Karpas-422 (cell line): ENCODE measurements around the gene LTN1. TPM values are rescaled to one million over a fixed set of nuclear protein-coding genes. Genes with fewer than 3 reads are reported as not detected.

Source experiments
- DNase-seq: peaks from one replicate; pipeline ENCODE4 v3.0.0-alpha.2; 2015
- H2AFZ ChIP-seq: fragments of 200-600 bp; sonication (generic); 2 replicates; pipeline ENCODE4 v1.6.1; 2014; ENCODE audit warnings: antibody characterized with exemption, low read length, mixed read lengths
- H3K27ac ChIP-seq: fragments of 200-600 bp; sonication (generic); 2 replicates; pipeline ENCODE4 v1.5.1; 2014; ENCODE audit warnings: mild to moderate bottlenecking, low read length, moderate library complexity
- H3K27me3 ChIP-seq: fragments of 200-600 bp; sonication (generic); 2 replicates; pipeline ENCODE4 v1.6.1; 2014; ENCODE audit warnings: low read length, mixed read lengths
- H3K36me3 ChIP-seq: fragments of 200-600 bp; sonication (generic); 2 replicates; pipeline ENCODE4 v1.6.1; 2014; ENCODE audit warnings: low read length, mixed read lengths; ENCODE audit not compliant: insufficient read depth
- H3K4me1 ChIP-seq: fragments of 200-600 bp; sonication (generic); 2 replicates; pipeline ENCODE4 v1.6.1; 2014; ENCODE audit warnings: mild to moderate bottlenecking, low read length, mixed read lengths
- H3K4me2 ChIP-seq: fragments of 200-600 bp; sonication (generic); 2 replicates; pipeline ENCODE4 v1.6.1; 2014; ENCODE audit warnings: low read length, low read depth, mild to moderate bottlenecking; ENCODE audit not compliant: poor library complexity, severe bottlenecking
- H3K4me3 ChIP-seq: fragments of 200-600 bp; sonication (generic); 2 replicates; pipeline ENCODE4 v1.5.1; 2014; ENCODE audit warnings: mild to moderate bottlenecking, antibody characterized with exemption, low read length, mixed read lengths
- H3K79me2 ChIP-seq: fragments of 200-600 bp; sonication (generic); 2 replicates; pipeline ENCODE4 v1.6.1; 2014; ENCODE audit warnings: mild to moderate bottlenecking, low read length, mixed read lengths
- H3K9ac ChIP-seq: fragments of 200-600 bp; sonication (generic); 2 replicates; pipeline ENCODE4 v1.6.0; 2014; ENCODE audit warnings: low read length
- H3K9me2 ChIP-seq: fragments of 200-600 bp; sonication (generic), shearing (Covaris generic); replicated peaks from 2 replicates; pipeline ENCODE4 v1.6.0; 2014; ENCODE audit warnings: mild to moderate bottlenecking, low read length, moderate library complexity; ENCODE audit not compliant: insufficient read depth
- H3K9me3 ChIP-seq: fragments of 300-700, 200-600 bp; sonication (generic); 2 replicates; pipeline ENCODE4 v1.6.1; 2014; ENCODE audit warnings: low read length, mixed read lengths
- H4K20me1 ChIP-seq: fragments of 200-600 bp; sonication (generic); 2 replicates; pipeline ENCODE4 v1.6.1; 2014; ENCODE audit warnings: mild to moderate bottlenecking, antibody characterized with exemption, low read length, low read depth; ENCODE audit not compliant: insufficient read depth
- total RNA-seq: library from RNA; depleted of rRNA; stranded (reverse); fragments of >200 nt; shearing (Covaris generic); gene quantifications from 2 replicates; pipeline ENCODE4 v1.2.3, GENCODE V29; 2014; ENCODE audit warnings: low replicate concordance

The LTN1 gene
- total RNA-seq, 1 experiment from 2014 or later = 48.9 TPM

- H3K36me3 ChIP-seq = no peaks in the 10 kb centered on the region
- no peaks in the 10 kb centered on the region for H3K27me3 ChIP-seq
- H4K20me1 ChIP-seq = no peaks in the 10 kb centered on the region
- no peak for DNase-seq
- H3K9me2 ChIP-seq = 0 out of 2 replicates have a peak, but pooled peaks cover 3% of the 10 kb centered on the region
- no peaks in the 10 kb centered on the region for H3K4me1 ChIP-seq
- no peak overlapping the region for H3K4me2 ChIP-seq
- H3K4me3 ChIP-seq = no peak overlapping the region
- H3K9me3 ChIP-seq = no peaks in the 10 kb centered on the region
- H3K27ac ChIP-seq = no peak overlapping the region
- H3K79me2 ChIP-seq = no peaks in the 10 kb centered on the region
- no peak overlapping the region for H2AFZ ChIP-seq
- no peak overlapping the region for H3K9ac ChIP-seq
Measured at GRCh38 chr21:28900481-28900880, 92.2 kb downstream of the LTN1 start.

GRCh38 chr21:28899744-28900143 lies 92.9 kb downstream of the LTN1 start:
- Histone ChIP-seq H3K9me2 (0 out of 2 replicates have a peak, but pooled peaks cover 3% of the 10 kb centered on the region), H3K4me1 (no peaks in the 10 kb centered on the region), H3K36me3 (no peaks in the 10 kb centered on the region), H3K4me3 (no peak overlapping the region), H2AFZ (no peak overlapping the region), H3K79me2 (no peaks in the 10 kb centered on the region), H3K9me3 (no peaks in the 10 kb centered on the region), H3K4me2 (no peak overlapping the region), H3K27ac (no peak overlapping the region), H3K27me3 (no peaks in the 10 kb centered on the region), H3K9ac (no peak overlapping the region), H4K20me1 (no peaks in the 10 kb centered on the region)
- no peak for DNase-seq

DNA sequence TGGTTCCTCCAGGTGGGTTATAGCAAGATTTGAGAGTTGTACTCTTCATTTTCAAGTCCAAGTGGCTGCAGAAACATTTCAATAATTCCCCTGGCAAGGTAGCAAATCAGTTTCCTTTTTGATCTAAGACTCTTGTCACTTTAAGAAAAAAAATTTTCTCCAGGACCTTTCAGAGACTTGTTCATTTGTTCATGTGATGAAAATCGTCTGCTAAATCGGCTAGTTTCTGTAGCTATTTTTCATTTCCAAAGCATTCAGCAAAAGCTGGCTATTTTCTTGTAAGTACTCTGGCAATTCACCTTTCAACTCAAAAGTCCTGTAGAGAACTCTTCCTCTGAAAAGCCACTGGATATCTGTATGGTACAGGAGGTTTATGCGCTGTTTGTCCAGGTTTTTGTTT lies 93.5 kb downstream of the LTN1 start:
- Histone ChIP-seq H2AFZ (no peak overlapping the region), H3K36me3 (no peaks in the 10 kb centered on the region), H3K9me2 (0 out of 2 replicates have a peak, but pooled peaks cover 3% of the 10 kb centered on the region), H3K27ac (no peak overlapping the region), H3K9ac (no peak overlapping the region), H3K79me2 (no peaks in the 10 kb centered on the region), H3K4me2 (no peak overlapping the region), H3K4me1 (no peaks in the 10 kb centered on the region), H3K4me3 (no peak overlapping the region), H4K20me1 (no peaks in the 10 kb centered on the region), H3K27me3 (no peaks in the 10 kb centered on the region), H3K9me3 (no peaks in the 10 kb centered on the region)
- no peak for DNase-seq

- no peak for DNase-seq
- Histone ChIP-seq H4K20me1 (no peaks in the 10 kb centered on the region), H3K27me3 (no peaks in the 10 kb centered on the region), H3K36me3 (no peaks in the 10 kb centered on the region), H3K79me2 (no peaks in the 10 kb centered on the region), H3K9me3 (no peaks in the 10 kb centered on the region), H3K9me2 (no peaks in the 10 kb centered on the region), H2AFZ (no peak overlapping the region), H3K27ac (no peak overlapping the region), H3K4me1 (no peaks in the 10 kb centered on the region), H3K4me3 (no peak overlapping the region), H3K4me2 (no peak overlapping the region), H3K9ac (no peak overlapping the region)
Measured at GRCh38 chr21:28893687-28894086, 99.0 kb downstream of the LTN1 start.

GRCh38 chr21:28892199-28893111 lies 100.2 kb downstream of the LTN1 start:
- H2AFZ ChIP-seq = no peak overlapping the region
- no peak for DNase-seq
- H3K36me3 ChIP-seq = no peaks in the 10 kb centered on the region

DNA sequence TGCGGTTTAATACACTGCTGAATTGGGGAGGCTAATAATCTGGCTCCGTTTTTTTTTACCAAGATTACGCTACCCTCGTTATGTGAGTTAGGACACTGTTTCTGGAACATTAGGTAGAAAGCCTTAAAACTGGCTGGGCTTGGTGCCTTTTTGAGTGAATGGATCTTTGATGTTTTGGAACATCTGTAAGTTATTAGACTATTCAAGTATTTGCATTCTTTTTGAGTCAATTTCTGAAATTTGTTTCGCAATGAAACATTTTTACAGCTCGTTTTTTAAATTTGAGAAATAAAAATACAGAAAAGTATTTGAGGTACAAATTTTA lies 106.9 kb downstream of the LTN1 start:
- no peak overlapping the region; the same call in 1 of the 2 replicates for H3K4me3 ChIP-seq
- H3K27ac ChIP-seq = no peak overlapping the region
- no peaks in the 10 kb centered on the region for H3K27me3 ChIP-seq
- H3K4me1 ChIP-seq = peaks cover 19% of the 10 kb centered on the region
- H3K9me3 ChIP-seq = no peaks in the 10 kb centered on the region
- no peaks in the 10 kb centered on the region for H3K9me2 ChIP-seq
- no peak overlapping the region for H3K9ac ChIP-seq
- H3K36me3 ChIP-seq = peaks cover 12% of the 10 kb centered on the region
- H3K4me2 ChIP-seq = peak overlapping the region; percentile 87
- no peaks in the 10 kb centered on the region for H3K79me2 ChIP-seq
- no peak for DNase-seq
- H2AFZ ChIP-seq = peak overlapping the region; percentile 87
- no peaks in the 10 kb centered on the region for H4K20me1 ChIP-seq

More at GRCh38 chr21:28892199-28893111, 100.2 kb downstream of the LTN1 start:
- Histone ChIP-seq H3K9me2 (no peaks in the 10 kb centered on the region), H3K79me2 (no peaks in the 10 kb centered on the region), H3K4me3 (no peak overlapping the region), H3K9me3 (no peaks in the 10 kb centered on the region), H4K20me1 (no peaks in the 10 kb centered on the region), H3K27me3 (no peaks in the 10 kb centered on the region), H3K4me2 (no peak overlapping the region), H3K27ac (no peak overlapping the region), H3K4me1 (no peaks in the 10 kb centered on the region), H3K9ac (no peak overlapping the region)

GRCh38 chr21:28884976-28885852 lies 107.5 kb downstream of the LTN1 start:
- Histone ChIP-seq H3K4me3 (peak overlapping the region; percentile 62), H3K36me3 (peaks cover 12% of the 10 kb centered on the region), H3K4me2 (peak overlapping the region; percentile 87), H3K79me2 (no peaks in the 10 kb centered on the region), H3K4me1 (peaks cover 19% of the 10 kb centered on the region), H2AFZ (peak overlapping the region; percentile 87), H3K9me3 (no peaks in the 10 kb centered on the region), H3K27me3 (no peaks in the 10 kb centered on the region), H3K27ac (peak overlapping the region; percentile 83), H3K9ac (peak overlapping the region; percentile 70), H3K9me2 (no peaks in the 10 kb centered on the region), H4K20me1 (no peaks in the 10 kb centered on the region)
- peak; percentile 97 for DNase-seq

DNA sequence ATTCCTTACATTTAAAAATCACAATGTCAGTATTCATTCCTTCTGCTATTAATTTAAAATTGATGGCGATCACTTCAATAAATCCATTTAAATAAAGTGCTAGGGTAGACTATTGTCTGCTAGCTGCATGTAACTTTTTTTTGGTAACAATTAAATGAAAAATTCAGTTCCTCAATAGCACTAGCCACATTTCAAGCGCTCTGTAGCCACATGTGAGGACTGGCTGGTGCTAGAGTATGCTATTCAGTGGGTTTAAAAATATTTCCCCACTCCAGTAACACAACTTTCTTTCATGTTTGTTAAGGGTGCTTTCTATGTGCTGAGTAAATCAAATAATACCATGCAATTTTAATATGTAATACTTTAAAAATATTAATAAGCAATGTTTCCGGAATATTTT lies 108.2 kb downstream of the LTN1 start:
- peak overlapping the region; percentile 87 for H3K4me2 ChIP-seq
- H3K4me1 ChIP-seq = peaks cover 19% of the 10 kb centered on the region
- peak overlapping the region; percentile 62 for H3K4me3 ChIP-seq
- H3K9ac ChIP-seq = peak overlapping the region; percentile 70
- H3K9me2 ChIP-seq = no peaks in the 10 kb centered on the region
- H3K27ac ChIP-seq = peak overlapping the region; percentile 83
- peaks cover 12% of the 10 kb centered on the region for H3K36me3 ChIP-seq
- H2AFZ ChIP-seq = peak overlapping the region; percentile 87
- H4K20me1 ChIP-seq = no peaks in the 10 kb centered on the region
- H3K27me3 ChIP-seq = no peaks in the 10 kb centered on the region
- H3K79me2 ChIP-seq = no peaks in the 10 kb centered on the region
- no peaks in the 10 kb centered on the region for H3K9me3 ChIP-seq
- peak; percentile 80 for DNase-seq
